ENCODE results near the gene TNS3.
A peak's percentile ranks its signal among the peaks of the same experiment; 100 is the strongest.

TNS3 gene

GRCh38 chr7:47368190-47368812 lies 213.6 kb downstream of the TNS3 start:
- no peak for DNase-seq (ENCODE audit: low read depth)

DNA sequence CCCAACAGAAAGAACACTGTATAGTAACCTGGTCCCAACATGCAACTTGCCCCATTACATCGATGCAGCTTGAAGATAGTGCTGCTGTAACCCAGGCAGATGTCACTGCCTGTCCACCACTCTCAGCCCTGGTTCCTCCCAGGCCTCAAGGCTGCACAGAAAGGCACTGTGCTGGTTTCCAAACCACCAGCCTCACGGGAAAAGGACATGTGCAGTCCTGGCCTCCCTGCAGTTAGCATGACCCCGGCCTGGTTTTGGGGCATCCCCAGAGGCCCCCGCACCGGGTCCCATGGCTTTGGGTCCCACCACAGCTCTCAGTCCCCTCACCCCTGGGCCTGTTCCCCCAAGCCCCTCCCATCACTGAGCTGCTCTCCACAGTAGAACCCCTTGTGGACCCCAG lies 214.5 kb downstream of the TNS3 start:
- DNase-seq (ENCODE audit: low read depth), result no peak

GRCh38 chr7:47366960-47367359 lies 215.0 kb downstream of the TNS3 start:
- DNase-seq (ENCODE audit: low read depth), result no peak

GRCh38 chr7:47366211-47366610 lies 215.7 kb downstream of the TNS3 start:
- no peak for DNase-seq (ENCODE audit: low read depth)

GRCh38 chr7:47362984-47363383 lies 218.9 kb downstream of the TNS3 start:
- DNase-seq (ENCODE audit: low read depth), result no peak

- peak; percentile 84 for DNase-seq (ENCODE audit: low read depth)
Observed at GRCh38 chr7:47361746-47362215, 220.1 kb downstream of the TNS3 start.

- DNase-seq (ENCODE audit: low read depth), result no peak
Observed at GRCh38 chr7:47361236-47361635, 220.7 kb downstream of the TNS3 start.

DNA sequence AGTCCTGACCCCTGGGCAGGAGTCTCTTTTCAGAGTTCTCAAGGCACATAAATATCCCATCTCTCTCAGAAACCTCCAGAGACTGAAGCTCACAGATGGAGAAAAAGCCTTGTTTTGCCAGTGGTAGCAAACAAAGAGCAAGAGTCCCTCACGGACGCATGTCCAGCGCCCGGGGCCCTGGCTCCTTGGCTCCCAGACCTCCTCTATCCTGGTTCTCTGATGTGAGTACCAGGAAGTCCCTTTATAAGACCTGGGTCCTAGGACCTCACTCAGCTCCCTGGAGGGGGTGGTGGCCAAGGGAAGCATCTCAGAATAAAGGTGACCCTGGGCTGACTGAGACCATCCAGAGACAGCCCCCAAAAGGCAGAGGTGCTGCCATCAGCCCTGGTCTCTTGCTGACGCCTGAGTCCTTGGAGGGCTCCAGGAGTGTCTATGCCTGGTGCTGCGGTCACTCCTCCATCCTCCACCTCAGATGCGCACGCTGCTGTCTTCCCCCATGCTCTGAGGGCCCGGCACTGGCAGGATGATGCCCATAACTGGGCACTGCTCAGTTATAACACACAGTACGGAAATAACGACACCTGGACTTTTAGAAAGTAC lies 221.5 kb downstream of the TNS3 start:
- DNase-seq (ENCODE audit: low read depth), result no peak

- DNase-seq (ENCODE audit: low read depth), result no peak
Observed at GRCh38 chr7:47358944-47359588, 222.8 kb downstream of the TNS3 start.

DNA sequence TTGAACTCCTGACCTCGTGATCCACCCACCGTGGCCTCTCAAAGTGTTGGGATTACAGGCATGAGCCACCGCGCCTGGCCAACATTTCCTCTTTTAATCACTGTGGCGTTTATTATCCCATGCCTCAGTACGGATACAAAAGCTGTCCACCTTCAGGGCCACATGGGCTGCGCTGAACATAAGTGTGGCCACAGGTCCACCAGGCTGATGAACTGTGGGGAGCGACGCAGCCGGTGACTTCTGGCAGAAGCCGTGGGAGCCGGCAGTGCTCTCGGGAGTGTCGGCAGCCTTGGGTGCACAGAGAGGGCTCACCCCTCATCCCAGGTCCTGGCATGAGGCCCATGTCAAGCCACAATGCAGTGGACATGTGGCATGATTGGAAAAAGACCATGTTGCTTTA lies 223.6 kb downstream of the TNS3 start:
- no peak for DNase-seq (ENCODE audit: low read depth)

DNA sequence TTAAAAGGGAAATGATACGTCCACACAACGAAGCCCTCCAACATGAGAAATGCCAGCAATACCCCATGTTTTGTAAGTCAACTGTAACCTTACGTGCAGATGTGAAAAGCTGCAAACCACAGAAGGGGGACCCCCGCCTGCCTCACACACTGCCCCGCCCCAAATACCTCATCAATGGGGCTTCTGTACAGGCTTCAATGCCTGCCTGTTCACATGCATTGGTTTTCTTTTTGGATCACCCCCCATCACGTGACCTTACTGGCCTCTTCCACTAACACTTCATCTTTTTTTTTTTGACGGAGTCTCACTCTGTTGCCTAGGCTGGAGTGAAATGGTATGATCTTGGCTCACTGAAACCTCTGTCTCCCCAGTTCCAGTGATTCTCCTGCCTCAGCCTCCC lies 224.0 kb downstream of the TNS3 start:
- no peak for DNase-seq (ENCODE audit: low read depth)

GRCh38 chr7:47357361-47357760 lies 224.6 kb downstream of the TNS3 start:
- no peak for DNase-seq (ENCODE audit: low read depth)

GRCh38 chr7:47356261-47356660 lies 225.7 kb downstream of the TNS3 start:
- DNase-seq (ENCODE audit: low read depth), result no peak

DNA sequence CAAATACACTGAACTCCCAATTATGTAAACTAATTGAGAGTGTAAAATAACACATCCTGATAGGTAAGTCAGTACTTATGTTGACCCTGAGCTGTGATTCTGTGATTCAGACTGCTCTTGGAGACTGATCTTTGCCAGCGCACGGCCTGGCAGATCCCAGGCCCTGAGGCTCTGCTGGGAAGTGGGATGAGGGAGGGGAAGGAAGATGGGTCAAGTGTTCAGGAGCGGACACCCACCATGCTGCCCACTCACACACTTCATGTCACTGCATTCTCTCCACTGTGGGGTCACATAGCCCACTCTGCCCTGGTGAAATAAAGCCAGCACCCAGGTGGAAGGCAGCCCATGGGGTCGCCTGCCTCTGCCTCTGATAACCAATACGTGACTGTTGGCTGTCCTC lies 226.2 kb downstream of the TNS3 start:
- DNase-seq (ENCODE audit: low read depth), result no peak

GRCh38 chr7:47354831-47355541 lies 226.9 kb downstream of the TNS3 start:
- no peak for DNase-seq (ENCODE audit: low read depth)

GRCh38 chr7:47354071-47354470 lies 227.8 kb downstream of the TNS3 start:
- no peak for DNase-seq (ENCODE audit: low read depth)

- no peak for DNase-seq (ENCODE audit: low read depth)
Observed at GRCh38 chr7:47352394-47352968, 229.4 kb downstream of the TNS3 start.

GRCh38 chr7:47351233-47352154 lies 230.4 kb downstream of the TNS3 start:
- no peak for DNase-seq (ENCODE audit: low read depth)

GRCh38 chr7:47350425-47350824 lies 231.5 kb downstream of the TNS3 start:
- no peak for DNase-seq (ENCODE audit: low read depth)

DNA sequence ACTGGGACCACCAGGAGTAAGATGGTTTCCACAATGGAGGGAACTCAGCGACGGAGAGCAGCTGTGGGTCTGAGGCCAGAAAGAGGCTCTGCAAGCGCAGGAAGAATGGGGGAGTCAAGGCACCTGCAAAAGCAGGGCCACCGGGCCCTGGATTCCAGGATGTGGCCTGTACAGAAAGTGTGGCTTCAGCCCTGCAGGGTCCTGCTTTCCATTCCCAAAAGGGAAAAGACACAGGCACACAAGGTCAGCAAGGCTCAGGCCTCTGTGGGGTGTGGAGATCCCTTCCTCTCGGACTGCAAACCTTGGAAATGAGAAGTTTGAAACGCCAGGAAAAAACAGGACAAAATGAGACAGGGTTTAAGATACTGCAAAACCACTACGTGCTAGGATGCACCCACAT lies 232.5 kb downstream of the TNS3 start:
- no peak for DNase-seq (ENCODE audit: low read depth)

- DNase-seq (ENCODE audit: low read depth), result no peak
Observed at GRCh38 chr7:47347816-47348385, 234.0 kb downstream of the TNS3 start.

Data from GM04504 (cell line).